ENCODE measurements around the gene NAV2. TPM values are rescaled to one million over a fixed set of nuclear protein-coding genes. Genes with fewer than 3 reads are reported as not detected.

Gene NAV2
- total and polyA plus RNA-seq, 2 donors (not counting 1 experiment from before 2014, with no cell fraction given) = 8.1 to 14.0 TPM

DNA sequence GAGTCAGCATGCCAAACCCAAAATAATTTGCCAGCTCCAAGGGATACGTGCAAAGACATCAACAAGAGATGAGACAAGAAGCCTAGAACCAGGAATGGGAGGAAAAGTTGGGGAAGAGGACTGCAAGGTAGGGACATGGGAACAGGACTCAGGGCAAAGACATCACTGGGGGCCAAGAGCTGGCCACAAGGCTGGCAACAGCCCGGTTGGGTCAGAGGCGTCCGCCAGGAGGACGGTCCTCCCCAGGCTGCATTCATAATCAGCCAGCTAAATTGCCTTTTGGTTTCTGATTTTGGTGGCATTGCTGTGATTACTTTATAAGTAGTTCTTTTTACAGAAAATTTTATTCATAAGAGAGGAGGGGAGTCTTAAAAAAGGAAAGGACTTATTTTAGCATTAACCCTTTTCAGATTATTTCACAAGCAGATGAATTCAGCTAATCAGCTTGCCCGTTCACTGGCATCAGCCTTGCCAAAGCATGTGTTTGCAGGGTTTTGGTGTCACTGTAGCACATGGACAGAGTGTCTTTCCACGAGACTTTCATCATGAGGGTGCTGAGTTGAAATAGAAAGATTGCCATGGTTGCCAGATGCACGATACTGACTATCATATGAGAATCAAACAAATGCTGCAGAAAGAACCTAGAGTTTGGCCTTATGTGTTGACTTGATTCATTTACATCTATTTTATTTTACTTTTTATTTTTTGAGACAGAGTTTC is 23.2 kb upstream of the NAV2 start:
- DNase-seq (ENCODE audit: low read depth in 2 of 2) = no peak
- Histone ChIP-seq H4K20me1 (ENCODE audit: control insufficient read depth, extremely low read depth, insufficient read depth, low read length) (no peaks in the 10 kb centered on the region), H3K9me3 (ENCODE audit: control insufficient read depth, insufficient read depth, low read depth, low read length) (no peaks in the 10 kb centered on the region), H3K79me2 (ENCODE audit: control insufficient read depth, insufficient read depth, low read length) (no peaks in the 10 kb centered on the region), H3K27ac (ENCODE audit: insufficient read depth, low read length) (no peak overlapping the region), H3K36me3 (ENCODE audit: control insufficient read depth, insufficient read depth, low read length) (no peaks in the 10 kb centered on the region), H3K27me3 (ENCODE audit: control insufficient read depth, insufficient read depth, low read length) (no peaks in the 10 kb centered on the region), H3K4me2 (ENCODE audit: extremely low read depth, insufficient read depth, low read length) (no peak overlapping the region), H3K9ac (ENCODE audit: insufficient read depth, low read length) (no peak overlapping the region), H3K4me3 (replicated peaks in 1 of 4; ENCODE audit: control extremely low read depth in 1 of 4, insufficient read depth in 1 of 4, low read depth in 3 of 4, low read length in 4 of 4) (no peak overlapping the region), H3K4me1 (ENCODE audit: control insufficient read depth, extremely low read depth, insufficient read depth, low read length) (no peaks in the 10 kb centered on the region), H2AFZ (ENCODE audit: low read length) (no peak overlapping the region)
- TF ChIP-seq EZH2 (IDR thresholded peaks at IDR 0.05; ENCODE audit: low read length, missing control alignments) = no peak
- TF ChIP-seq, protein P1, sequence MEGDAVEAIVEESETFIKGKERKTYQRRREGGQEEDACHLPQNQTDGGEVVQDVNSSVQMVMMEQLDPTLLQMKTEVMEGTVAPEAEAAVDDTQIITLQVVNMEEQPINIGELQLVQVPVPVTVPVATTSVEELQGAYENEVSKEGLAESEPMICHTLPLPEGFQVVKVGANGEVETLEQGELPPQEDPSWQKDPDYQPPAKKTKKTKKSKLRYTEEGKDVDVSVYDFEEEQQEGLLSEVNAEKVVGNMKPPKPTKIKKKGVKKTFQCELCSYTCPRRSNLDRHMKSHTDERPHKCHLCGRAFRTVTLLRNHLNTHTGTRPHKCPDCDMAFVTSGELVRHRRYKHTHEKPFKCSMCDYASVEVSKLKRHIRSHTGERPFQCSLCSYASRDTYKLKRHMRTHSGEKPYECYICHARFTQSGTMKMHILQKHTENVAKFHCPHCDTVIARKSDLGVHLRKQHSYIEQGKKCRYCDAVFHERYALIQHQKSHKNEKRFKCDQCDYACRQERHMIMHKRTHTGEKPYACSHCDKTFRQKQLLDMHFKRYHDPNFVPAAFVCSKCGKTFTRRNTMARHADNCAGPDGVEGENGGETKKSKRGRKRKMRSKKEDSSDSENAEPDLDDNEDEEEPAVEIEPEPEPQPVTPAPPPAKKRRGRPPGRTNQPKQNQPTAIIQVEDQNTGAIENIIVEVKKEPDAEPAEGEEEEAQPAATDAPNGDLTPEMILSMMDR (conservative IDR thresholded peaks at IDR 0.05 in 1 of 2, IDR thresholded peaks at IDR 0.05 in 1 of 2; ENCODE audit: low read depth in 1 of 2, low read length in 2 of 2) = no peak

DNA sequence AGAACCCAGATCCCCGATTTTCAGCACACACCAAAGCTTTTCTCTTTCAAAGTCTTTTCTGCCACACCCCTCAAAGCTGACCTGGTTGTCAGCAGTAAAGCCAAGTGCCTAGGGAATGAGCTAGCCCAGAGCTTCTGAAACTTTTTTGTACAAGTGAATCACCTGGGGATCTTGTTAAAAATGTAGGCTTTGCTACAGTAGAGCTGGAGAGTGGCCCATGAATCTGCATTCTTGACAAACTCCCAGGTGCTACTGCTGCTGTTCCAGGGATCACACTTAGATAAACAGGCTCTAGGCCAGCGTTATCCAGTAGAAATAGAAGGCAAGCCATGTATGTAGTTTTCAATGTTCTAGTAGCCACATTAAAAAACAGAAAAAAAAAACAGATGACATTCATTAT is 21.8 kb upstream of the NAV2 start:
- Histone ChIP-seq H3K4me2 (ENCODE audit: extremely low read depth, insufficient read depth, low read length) (no peak overlapping the region), H3K4me1 (ENCODE audit: control insufficient read depth, extremely low read depth, insufficient read depth, low read length) (no peaks in the 10 kb centered on the region), H3K27me3 (ENCODE audit: control insufficient read depth, insufficient read depth, low read length) (no peaks in the 10 kb centered on the region), H4K20me1 (ENCODE audit: control insufficient read depth, extremely low read depth, insufficient read depth, low read length) (no peaks in the 10 kb centered on the region), H3K79me2 (ENCODE audit: control insufficient read depth, insufficient read depth, low read length) (no peaks in the 10 kb centered on the region), H3K9me3 (ENCODE audit: control insufficient read depth, insufficient read depth, low read depth, low read length) (no peaks in the 10 kb centered on the region), H3K36me3 (ENCODE audit: control insufficient read depth, insufficient read depth, low read length) (no peaks in the 10 kb centered on the region), H2AFZ (ENCODE audit: low read length) (no peak overlapping the region), H3K4me3 (replicated peaks in 1 of 4; ENCODE audit: control extremely low read depth in 1 of 4, insufficient read depth in 1 of 4, low read depth in 3 of 4, low read length in 4 of 4) (no peak overlapping the region), H3K9ac (ENCODE audit: insufficient read depth, low read length) (no peak overlapping the region), H3K27ac (ENCODE audit: insufficient read depth, low read length) (no peak overlapping the region)
- TF ChIP-seq, protein P1 (conservative IDR thresholded peaks at IDR 0.05 in 1 of 2, IDR thresholded peaks at IDR 0.05 in 1 of 2; ENCODE audit: low read depth in 1 of 2, low read length in 2 of 2) = no peak
- TF ChIP-seq EZH2 (IDR thresholded peaks at IDR 0.05; ENCODE audit: low read length, missing control alignments) = no peak
- DNase-seq (ENCODE audit: low read depth in 2 of 2) = no peak

DNA sequence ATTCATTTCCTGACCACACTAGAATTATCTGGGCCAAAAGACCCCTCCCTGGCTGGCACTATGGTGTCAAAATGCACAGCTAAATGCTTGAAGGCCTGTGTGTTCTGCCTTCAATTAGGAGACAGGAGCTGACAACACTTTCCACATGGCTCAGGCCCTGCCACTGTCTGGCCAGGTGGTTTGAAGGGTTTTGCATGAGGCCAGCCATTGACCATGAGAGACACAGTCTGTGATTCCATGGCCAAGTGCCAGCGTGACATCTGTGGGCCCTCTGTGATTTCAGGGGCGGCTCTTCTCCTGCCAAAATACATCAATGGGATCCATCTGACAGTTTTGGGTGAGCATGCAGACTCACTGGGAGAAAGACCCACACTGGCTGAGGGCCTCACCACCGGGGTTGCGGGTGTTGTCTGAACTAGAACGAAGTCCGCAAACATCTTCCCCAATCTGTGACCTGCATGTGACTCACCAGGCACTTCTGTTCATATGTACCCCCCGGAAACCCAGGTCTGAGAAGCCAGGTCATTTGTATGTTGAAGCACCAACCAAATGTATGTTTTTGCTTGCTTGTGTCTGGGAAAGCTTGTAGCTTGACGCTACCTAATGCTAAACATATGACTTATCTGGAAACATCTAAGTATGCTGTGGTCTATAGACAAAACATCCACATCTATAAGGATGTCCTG is 20.7 kb upstream of the NAV2 start:
- H3K79me2 ChIP-seq (ENCODE audit: control insufficient read depth, insufficient read depth, low read length) = no peaks in the 10 kb centered on the region
- no peak for TF ChIP-seq EZH2 (IDR thresholded peaks at IDR 0.05; ENCODE audit: low read length, missing control alignments)
- TF ChIP-seq, protein P1 (conservative IDR thresholded peaks at IDR 0.05 in 1 of 2, IDR thresholded peaks at IDR 0.05 in 1 of 2; ENCODE audit: low read depth in 1 of 2, low read length in 2 of 2) = no peak
- no peaks in the 10 kb centered on the region for H4K20me1 ChIP-seq (ENCODE audit: control insufficient read depth, extremely low read depth, insufficient read depth, low read length)
- no peaks in the 10 kb centered on the region for H3K27me3 ChIP-seq (ENCODE audit: control insufficient read depth, insufficient read depth, low read length)
- no peak overlapping the region for H3K4me3 ChIP-seq (replicated peaks in 1 of 4; ENCODE audit: control extremely low read depth in 1 of 4, insufficient read depth in 1 of 4, low read depth in 3 of 4, low read length in 4 of 4)
- H3K9me3 ChIP-seq (ENCODE audit: control insufficient read depth, insufficient read depth, low read depth, low read length) = no peaks in the 10 kb centered on the region
- H3K9ac ChIP-seq (ENCODE audit: insufficient read depth, low read length) = no peak overlapping the region
- no peak overlapping the region for H2AFZ ChIP-seq (ENCODE audit: low read length)
- no peak for DNase-seq (ENCODE audit: low read depth in 2 of 2)
- H3K4me2 ChIP-seq (ENCODE audit: extremely low read depth, insufficient read depth, low read length) = no peak overlapping the region
- no peaks in the 10 kb centered on the region for H3K4me1 ChIP-seq (ENCODE audit: control insufficient read depth, extremely low read depth, insufficient read depth, low read length)
- no peak overlapping the region for H3K27ac ChIP-seq (ENCODE audit: insufficient read depth, low read length)
- no peaks in the 10 kb centered on the region for H3K36me3 ChIP-seq (ENCODE audit: control insufficient read depth, insufficient read depth, low read length)
